ENCODE results near the gene AATK.

The AATK gene

GRCh38 chr17:81113158-81113724 is 52.8 kb downstream of the AATK start:
- no peak for DNase-seq (ENCODE audit: low read depth in 2 of 2)

- DNase-seq (ENCODE audit: low read depth in 2 of 2), result no peak
Measured at GRCh38 chr17:81112450-81112849, 53.6 kb downstream of the AATK start.

GRCh38 chr17:81111066-81111465 is 55.0 kb downstream of the AATK start:
- no peak for DNase-seq (ENCODE audit: low read depth in 2 of 2)

- no peak for DNase-seq (ENCODE audit: low read depth in 2 of 2)
Measured at GRCh38 chr17:81110488-81111040, 55.5 kb downstream of the AATK start.

- no peak for DNase-seq (ENCODE audit: low read depth in 2 of 2)
Measured at GRCh38 chr17:81109957-81110356, 56.1 kb downstream of the AATK start.

- DNase-seq (ENCODE audit: low read depth in 2 of 2), result no peak
Measured at GRCh38 chr17:81108220-81108619, 57.8 kb downstream of the AATK start.

GRCh38 chr17:81106716-81107115 is 59.3 kb downstream of the AATK start:
- no peak for DNase-seq (ENCODE audit: low read depth in 2 of 2)

- no peak for DNase-seq (ENCODE audit: low read depth in 2 of 2)
Measured at GRCh38 chr17:81103379-81103778, 62.6 kb downstream of the AATK start.

GRCh38 chr17:81102869-81103268 is 63.2 kb downstream of the AATK start:
- DNase-seq (ENCODE audit: low read depth in 2 of 2), result no peak

GRCh38 chr17:81102352-81102751 is 63.7 kb downstream of the AATK start:
- no peak for DNase-seq (ENCODE audit: low read depth in 2 of 2)

- DNase-seq (ENCODE audit: low read depth in 2 of 2), result peak; percentile 80 to 85
Measured at GRCh38 chr17:81101614-81102306, 64.3 kb downstream of the AATK start.

- DNase-seq (ENCODE audit: low read depth in 2 of 2), result no peak
Measured at GRCh38 chr17:81100668-81101067, 65.4 kb downstream of the AATK start.

GRCh38 chr17:81099888-81100287 is 66.1 kb downstream of the AATK start:
- no peak for DNase-seq (ENCODE audit: low read depth in 2 of 2)

- no peak for DNase-seq (ENCODE audit: low read depth in 2 of 2)
Measured at GRCh38 chr17:81097943-81098308, 68.1 kb downstream of the AATK start.

- DNase-seq (ENCODE audit: low read depth in 2 of 2), result peak; percentile 30 to 34
Measured at GRCh38 chr17:81097134-81097942, 68.7 kb downstream of the AATK start.

- DNase-seq (ENCODE audit: low read depth in 2 of 2), result no peak
Measured at GRCh38 chr17:81096741-81097133, 69.3 kb downstream of the AATK start.

GRCh38 chr17:81095383-81095762 is 70.6 kb downstream of the AATK start:
- DNase-seq (ENCODE audit: low read depth in 2 of 2), result no peak

GRCh38 chr17:81094509-81095382 is 71.3 kb downstream of the AATK start:
- peak; percentile 71 to 97 for DNase-seq (ENCODE audit: low read depth in 2 of 2)

GRCh38 chr17:81093619-81094508 is 72.2 kb downstream of the AATK start:
- no peak for DNase-seq (ENCODE audit: low read depth in 2 of 2)

GRCh38 chr17:81092518-81093095 is 73.4 kb downstream of the AATK start:
- no peak for DNase-seq (ENCODE audit: low read depth in 2 of 2)
